ENCODE data around the gene ZNF607.
"Not testable (repeated sequence)": the region's sequence is repeated elsewhere in the genome, so short reads cannot be mapped to it uniquely, and the experiment has no call there.

The ZNF607 gene

DNA sequence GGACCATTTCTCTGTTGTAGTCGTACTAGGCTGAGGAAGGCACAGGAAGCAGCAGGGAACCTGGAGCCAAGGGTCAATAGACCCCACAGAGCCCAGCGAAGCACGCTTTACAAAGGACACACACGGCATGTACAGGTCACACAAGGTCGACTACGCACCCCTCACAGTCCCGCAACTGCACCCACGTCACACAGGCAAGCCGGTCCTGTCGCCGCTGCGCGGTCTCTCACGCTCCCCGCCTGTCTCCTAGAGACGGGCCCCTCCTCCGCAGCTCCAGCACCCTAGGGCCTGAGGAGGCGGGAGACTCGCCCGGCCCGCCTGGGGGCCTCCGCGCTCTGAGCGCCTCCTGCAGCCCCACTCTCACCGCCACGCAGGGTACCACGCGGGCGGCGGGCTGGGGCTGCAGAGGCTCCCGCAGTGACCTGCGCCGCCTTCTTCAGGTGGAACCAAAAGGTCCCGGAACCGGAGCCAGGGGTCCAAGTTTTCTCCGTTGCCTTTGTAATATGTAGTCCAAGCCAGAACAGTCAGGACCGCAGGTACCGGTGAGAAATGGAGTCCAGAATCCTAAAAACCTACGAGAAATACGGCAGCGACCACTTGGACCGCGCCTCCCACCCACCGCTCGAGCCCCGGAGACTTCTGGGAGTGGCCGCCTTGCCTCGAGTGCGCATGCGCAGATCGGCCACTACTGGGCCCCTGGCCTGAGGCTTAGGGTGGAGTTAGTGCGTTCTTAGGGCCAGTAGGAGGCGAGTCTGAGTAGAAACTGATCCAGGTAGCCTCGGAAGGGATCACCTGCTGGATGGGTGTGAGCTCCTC, at the start of gene ZNF607:
ZNF607 (minus strand) TSS at position 651 of the 816 bp plus-strand sequence. CDS start 8,143 bp downstream, outside the sequence.
- H3K36me3 ChIP-seq (ENCODE audit: control insufficient read depth, insufficient read depth, low read length): 0 out of 2 replicates have a peak, but pooled peaks cover 4% of the 10 kb centered on the region
- no peaks in the 10 kb centered on the region for H3K27me3 ChIP-seq (ENCODE audit: control insufficient read depth, insufficient read depth, low read length)
- peak within 1 kb of the TSS; percentile 93 for H3K4me3 ChIP-seq (ENCODE audit: low read depth, low read length)
- peak within 1 kb of the TSS; percentile 57 for H3K9ac ChIP-seq (ENCODE audit: low read depth, low read length)
- H3K4me1 ChIP-seq (ENCODE audit: control insufficient read depth, insufficient read depth, low read length): peaks cover 25% of the 10 kb centered on the region
- no peaks in the 10 kb centered on the region for H3K9me3 ChIP-seq (ENCODE audit: control insufficient read depth, insufficient read depth, low read length)
- peak within 1 kb of the TSS; percentile 81 for H3K27ac ChIP-seq (ENCODE audit: low read depth, low read length)

DNA sequence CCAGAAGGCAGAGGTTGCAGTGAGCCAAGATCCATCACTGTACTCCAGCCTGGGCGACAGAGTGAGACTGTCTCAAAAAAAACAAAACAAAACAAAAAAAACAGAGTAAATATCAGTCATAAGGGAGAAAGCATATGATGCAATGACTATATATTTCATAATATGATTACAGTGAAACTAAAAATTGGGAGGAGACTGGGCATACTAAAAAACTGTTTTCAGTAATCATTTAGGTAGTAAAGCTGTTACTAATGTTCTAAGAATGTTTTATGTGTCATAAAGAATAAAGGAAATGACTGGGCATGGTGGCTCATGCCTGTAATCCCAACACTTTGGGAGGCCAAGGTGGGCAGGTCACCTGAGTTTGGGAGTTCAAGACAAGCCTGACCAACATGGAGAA, 43.9 kb upstream of the ZNF607 start:
- H3K27me3 ChIP-seq (ENCODE audit: control insufficient read depth, insufficient read depth, low read length): no peaks in the 10 kb centered on the region
- H3K27ac ChIP-seq (ENCODE audit: low read depth, low read length): no peak overlapping the region

DNA sequence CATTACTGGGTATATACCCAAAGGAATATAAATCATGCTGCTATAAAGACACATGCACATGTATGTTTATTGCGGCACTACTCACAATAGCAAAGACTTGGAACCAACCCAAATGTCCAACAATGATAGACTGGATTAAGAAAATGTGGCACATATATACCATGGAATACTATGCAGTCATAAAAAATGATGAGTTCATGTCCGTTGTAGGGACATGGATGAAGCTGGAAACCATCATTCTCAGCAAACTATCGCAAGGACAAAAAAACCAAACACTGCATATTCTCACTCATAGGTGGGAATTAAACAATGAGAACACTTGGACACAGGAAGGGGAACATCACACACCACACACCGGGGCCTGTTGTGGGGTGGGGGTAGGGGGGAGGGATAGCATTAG, 38.1 kb upstream of the ZNF607 start:
- H3K27me3 ChIP-seq (ENCODE audit: control insufficient read depth, insufficient read depth, low read length); H3K4me1 ChIP-seq (ENCODE audit: control insufficient read depth, insufficient read depth, low read length); H3K36me3 ChIP-seq (ENCODE audit: control insufficient read depth, insufficient read depth, low read length); H3K27ac ChIP-seq (ENCODE audit: low read depth, low read length); H3K9ac ChIP-seq (ENCODE audit: low read depth, low read length); H3K9me3 ChIP-seq (ENCODE audit: control insufficient read depth, insufficient read depth, low read length); H3K4me3 ChIP-seq (ENCODE audit: low read depth, low read length): not testable (repeated sequence)

More for the DNA sequence above, 43.9 kb upstream of the ZNF607 start:
- H3K9me3 ChIP-seq (ENCODE audit: control insufficient read depth, insufficient read depth, low read length): no peaks in the 10 kb centered on the region
- H3K4me1 ChIP-seq (ENCODE audit: control insufficient read depth, insufficient read depth, low read length): no peaks in the 10 kb centered on the region
- peaks cover 29% of the 10 kb centered on the region for H3K36me3 ChIP-seq (ENCODE audit: control insufficient read depth, insufficient read depth, low read length)
- no peak overlapping the region for H3K9ac ChIP-seq (ENCODE audit: low read depth, low read length)
- H3K4me3 ChIP-seq (ENCODE audit: low read depth, low read length): no peak overlapping the region

DNA sequence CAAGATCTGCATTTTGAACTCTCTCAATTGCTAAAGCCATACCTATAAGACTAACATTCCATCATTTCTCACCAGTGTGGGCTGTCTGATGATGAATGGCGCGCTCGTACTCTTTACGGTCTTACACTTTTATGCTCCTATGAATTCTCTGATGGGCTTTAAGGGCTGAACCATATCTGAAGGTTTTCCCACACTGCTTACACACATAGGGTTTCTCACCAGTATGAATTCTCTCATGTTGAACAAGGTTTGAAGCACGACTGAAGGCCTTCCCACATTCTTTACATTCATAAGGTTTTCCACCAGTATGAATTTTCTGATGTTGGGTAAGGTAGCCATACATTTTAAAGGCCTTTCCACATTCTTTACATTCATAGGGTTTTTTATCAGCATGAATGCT, 18.8 kb upstream of the ZNF607 start:
- Histone ChIP-seq H3K4me3 (ENCODE audit: low read depth, low read length) (no peak overlapping the region), H3K27me3 (ENCODE audit: control insufficient read depth, insufficient read depth, low read length) (no peaks in the 10 kb centered on the region)

DNA sequence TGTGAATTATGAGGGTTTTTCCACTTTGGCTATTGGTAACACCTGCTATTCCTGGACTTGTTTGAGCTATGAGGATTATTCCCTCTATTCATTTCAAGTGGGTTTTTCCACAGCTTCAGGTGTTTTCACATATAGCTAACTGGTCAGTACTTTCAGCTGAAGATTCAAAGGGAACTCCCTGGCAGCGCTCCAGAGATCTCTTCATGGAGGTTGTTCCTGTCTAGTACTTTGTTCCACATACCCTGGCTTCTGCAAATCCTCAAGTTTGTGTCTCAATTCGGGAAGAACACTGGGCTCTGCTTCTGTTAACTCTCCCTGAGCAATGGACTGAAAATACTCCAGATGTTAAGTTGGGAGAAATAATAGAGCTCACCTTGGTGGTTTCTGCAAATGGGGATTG, 5.6 kb upstream of the ZNF607 start:
- Histone ChIP-seq H3K27ac (ENCODE audit: low read depth, low read length) (no peak overlapping the region), H3K9me3 (ENCODE audit: control insufficient read depth, insufficient read depth, low read length) (no peaks in the 10 kb centered on the region), H3K4me3 (ENCODE audit: low read depth, low read length) (no peak overlapping the region), H3K4me1 (ENCODE audit: control insufficient read depth, insufficient read depth, low read length) (no peaks in the 10 kb centered on the region), H3K9ac (ENCODE audit: low read depth, low read length) (no peak overlapping the region), H3K27me3 (ENCODE audit: control insufficient read depth, insufficient read depth, low read length) (no peaks in the 10 kb centered on the region), H3K36me3 (ENCODE audit: control insufficient read depth, insufficient read depth, low read length) (no peaks in the 10 kb centered on the region)

More for the DNA sequence above, 18.8 kb upstream of the ZNF607 start:
- Histone ChIP-seq H3K4me1 (ENCODE audit: control insufficient read depth, insufficient read depth, low read length) (no peaks in the 10 kb centered on the region), H3K36me3 (ENCODE audit: control insufficient read depth, insufficient read depth, low read length) (peaks cover 22% of the 10 kb centered on the region), H3K9me3 (ENCODE audit: control insufficient read depth, insufficient read depth, low read length) (peaks cover 37% of the 10 kb centered on the region), H3K27ac (ENCODE audit: low read depth, low read length) (no peak overlapping the region), H3K9ac (ENCODE audit: low read depth, low read length) (no peak overlapping the region)

DNA sequence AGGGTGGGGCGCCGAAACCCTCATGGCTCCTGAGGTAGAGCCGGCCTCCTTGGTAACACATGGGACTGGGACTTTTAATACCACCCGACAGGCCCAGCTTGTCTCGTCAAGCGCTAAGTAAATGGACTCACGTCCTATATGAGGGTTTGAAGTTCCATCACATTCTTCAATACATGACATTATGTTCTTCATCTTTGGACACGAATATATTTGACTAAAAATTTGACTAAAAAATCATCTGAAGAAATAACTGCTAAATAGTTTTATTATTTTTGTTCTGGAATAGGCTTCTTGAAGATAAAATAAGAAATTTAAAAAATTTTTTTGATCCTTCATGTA, 335 bp upstream of the ZNF607 start:
- Histone ChIP-seq H3K4me3 (ENCODE audit: low read depth, low read length) (peak overlapping the region; percentile 93), H3K27ac (ENCODE audit: low read depth, low read length) (no peak overlapping the region), H3K4me1 (ENCODE audit: control insufficient read depth, insufficient read depth, low read length) (peaks cover 25% of the 10 kb centered on the region), H3K36me3 (ENCODE audit: control insufficient read depth, insufficient read depth, low read length) (no peaks in the 10 kb centered on the region), H3K27me3 (ENCODE audit: control insufficient read depth, insufficient read depth, low read length) (no peaks in the 10 kb centered on the region), H3K9me3 (ENCODE audit: control insufficient read depth, insufficient read depth, low read length) (no peaks in the 10 kb centered on the region), H3K9ac (ENCODE audit: low read depth, low read length) (no peak overlapping the region)

DNA sequence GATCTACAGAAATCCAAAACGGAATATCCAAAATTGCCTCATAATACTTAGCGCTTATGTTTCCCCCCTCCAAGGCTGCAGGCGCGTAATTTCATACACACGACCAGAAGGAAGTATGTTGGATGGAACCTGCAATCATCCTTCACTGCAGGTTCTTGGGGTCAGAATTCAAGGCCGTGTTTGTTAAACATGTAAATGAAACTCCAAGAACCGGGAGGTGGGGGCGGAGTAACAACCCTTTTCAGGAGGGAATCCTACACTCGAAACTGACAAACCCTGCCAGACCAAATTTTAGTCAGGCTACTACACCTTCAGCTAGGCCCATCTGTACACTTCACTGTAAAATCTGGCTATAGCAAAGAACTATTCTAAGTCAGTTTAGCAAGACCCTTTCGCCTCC, 1.3 kb downstream of the ZNF607 start:
- H3K27me3 ChIP-seq (ENCODE audit: control insufficient read depth, insufficient read depth, low read length): no peaks in the 10 kb centered on the region
- H3K4me1 ChIP-seq (ENCODE audit: control insufficient read depth, insufficient read depth, low read length): peaks cover 25% of the 10 kb centered on the region
- no peak overlapping the region for H3K27ac ChIP-seq (ENCODE audit: low read depth, low read length)
- H3K9me3 ChIP-seq (ENCODE audit: control insufficient read depth, insufficient read depth, low read length): no peaks in the 10 kb centered on the region
- H3K4me3 ChIP-seq (ENCODE audit: low read depth, low read length): peak overlapping the region; percentile 93
- H3K9ac ChIP-seq (ENCODE audit: low read depth, low read length): peak overlapping the region; percentile 57; the same call in 1 of the 2 replicates
- H3K36me3 ChIP-seq (ENCODE audit: control insufficient read depth, insufficient read depth, low read length): 0 out of 2 replicates have a peak, but pooled peaks cover 4% of the 10 kb centered on the region

DNA sequence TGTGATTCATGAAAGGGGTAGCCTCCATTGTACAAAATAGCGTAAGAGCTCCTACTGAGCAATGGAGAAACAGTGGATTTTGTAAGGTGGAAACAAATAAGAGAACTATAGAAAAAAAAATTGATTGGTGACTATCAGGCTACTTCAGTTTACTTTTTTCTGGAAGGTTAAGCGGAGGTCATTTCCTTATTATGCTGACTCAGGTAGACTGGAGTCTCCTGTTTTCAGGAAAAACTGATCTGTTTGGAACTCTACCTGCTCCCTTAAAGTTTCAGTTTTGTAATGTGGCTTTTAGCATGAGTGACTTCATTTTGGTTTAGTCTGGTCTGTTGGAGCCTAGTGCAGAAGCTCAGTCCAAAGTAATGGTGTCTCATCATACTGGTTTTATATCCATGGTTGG, 3.4 kb downstream of the ZNF607 start:
- no peaks in the 10 kb centered on the region for H3K9me3 ChIP-seq (ENCODE audit: control insufficient read depth, insufficient read depth, low read length)
- H3K9ac ChIP-seq (ENCODE audit: low read depth, low read length): peak overlapping the region; percentile 7; the same call in 1 of the 2 replicates
- H3K4me3 ChIP-seq (ENCODE audit: low read depth, low read length): peak overlapping the region; percentile 38
- H3K27ac ChIP-seq (ENCODE audit: low read depth, low read length): peak overlapping the region; percentile 43
- peaks cover 12% of the 10 kb centered on the region for H3K36me3 ChIP-seq (ENCODE audit: control insufficient read depth, insufficient read depth, low read length)
- H3K27me3 ChIP-seq (ENCODE audit: control insufficient read depth, insufficient read depth, low read length): no peaks in the 10 kb centered on the region
- H3K4me1 ChIP-seq (ENCODE audit: control insufficient read depth, insufficient read depth, low read length): peaks cover 25% of the 10 kb centered on the region

DNA sequence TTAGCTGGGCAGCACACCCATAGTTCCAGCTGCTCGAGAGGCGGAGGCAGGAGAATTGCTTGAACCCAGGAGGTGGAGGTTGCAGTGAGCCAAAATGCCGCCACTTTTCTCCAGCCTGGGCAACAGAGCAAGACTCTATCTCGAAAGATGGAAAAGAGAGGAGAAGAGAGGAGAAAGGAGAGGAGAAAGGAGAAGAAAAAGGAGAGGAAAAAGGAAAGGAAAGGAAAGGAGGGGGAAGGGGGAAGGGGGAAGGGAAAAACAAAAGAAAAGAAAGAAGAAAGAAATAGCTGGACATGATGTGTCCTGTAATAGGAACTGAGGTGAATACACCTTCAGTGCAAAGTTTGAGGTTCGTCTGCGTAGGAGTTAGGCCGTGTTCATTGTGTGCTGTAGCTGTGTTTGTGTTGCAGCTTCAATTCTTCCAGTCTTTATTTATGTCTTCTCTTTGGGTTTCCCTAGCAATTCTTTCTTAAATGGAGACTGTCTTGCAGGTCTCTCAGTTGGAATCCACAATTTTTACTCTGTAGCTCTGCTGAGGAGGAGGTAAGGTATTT, 13.4 kb downstream of the ZNF607 start:
- Histone ChIP-seq H3K27ac (ENCODE audit: low read depth, low read length) (no peak overlapping the region), H3K27me3 (ENCODE audit: control insufficient read depth, insufficient read depth, low read length) (no peaks in the 10 kb centered on the region), H3K4me3 (ENCODE audit: low read depth, low read length) (no peak overlapping the region), H3K4me1 (ENCODE audit: control insufficient read depth, insufficient read depth, low read length) (no peaks in the 10 kb centered on the region), H3K36me3 (ENCODE audit: control insufficient read depth, insufficient read depth, low read length) (peaks cover 59% of the 10 kb centered on the region), H3K9me3 (ENCODE audit: control insufficient read depth, insufficient read depth, low read length) (no peaks in the 10 kb centered on the region), H3K9ac (ENCODE audit: low read depth, low read length) (no peak overlapping the region)

DNA sequence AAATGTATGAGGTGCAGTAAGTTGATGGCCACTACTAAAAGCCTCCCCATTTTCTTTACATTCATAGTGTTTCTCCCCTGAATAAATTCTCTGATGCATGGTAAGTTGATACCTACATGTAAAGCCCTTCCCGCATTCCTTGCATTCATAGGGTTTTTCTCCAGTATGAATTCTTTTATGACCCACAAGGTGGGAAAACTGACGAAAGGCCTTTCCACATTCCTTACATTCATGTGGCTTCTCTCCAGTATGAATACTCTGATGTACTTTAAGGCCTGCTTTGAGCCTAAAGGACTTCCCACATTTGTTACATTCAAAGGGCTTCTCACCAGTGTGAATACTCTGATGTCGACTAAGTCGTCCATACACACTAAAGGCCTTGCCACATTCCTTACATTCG, 20.5 kb downstream of the ZNF607 start:
- Histone ChIP-seq H3K4me3 (ENCODE audit: low read depth, low read length) (no peak overlapping the region), H3K9ac (ENCODE audit: low read depth, low read length) (no peak overlapping the region), H3K9me3 (ENCODE audit: control insufficient read depth, insufficient read depth, low read length) (peaks cover 19% of the 10 kb centered on the region), H3K36me3 (ENCODE audit: control insufficient read depth, insufficient read depth, low read length) (peaks cover 57% of the 10 kb centered on the region), H3K27ac (ENCODE audit: low read depth, low read length) (no peak overlapping the region), H3K4me1 (ENCODE audit: control insufficient read depth, insufficient read depth, low read length) (peaks cover 6% of the 10 kb centered on the region; the same call in 1 of the 2 replicates), H3K27me3 (ENCODE audit: control insufficient read depth, insufficient read depth, low read length) (peaks cover 5% of the 10 kb centered on the region; the same call in 1 of the 2 replicates)

DNA sequence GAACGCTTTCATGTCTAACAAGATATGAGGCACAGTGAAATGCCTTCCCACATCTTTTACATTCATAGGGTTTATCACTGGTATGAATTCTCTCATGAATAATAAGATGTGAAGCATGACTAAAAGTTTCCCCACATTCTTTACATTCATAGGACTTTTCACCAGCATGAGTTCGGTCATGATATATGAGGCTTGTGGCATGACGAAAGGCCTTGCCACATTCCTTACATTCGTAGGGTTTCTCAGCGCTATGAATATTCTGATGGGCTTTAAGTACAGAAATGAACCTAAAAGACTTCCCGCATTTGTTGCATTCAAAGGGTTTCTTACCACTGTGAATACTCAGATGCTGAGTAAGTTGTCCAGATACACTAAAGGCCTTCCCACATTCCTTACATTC, 21.3 kb downstream of the ZNF607 start:
- peaks cover 19% of the 10 kb centered on the region for H3K9me3 ChIP-seq (ENCODE audit: control insufficient read depth, insufficient read depth, low read length)
- no peak overlapping the region for H3K9ac ChIP-seq (ENCODE audit: low read depth, low read length)
- H3K27ac ChIP-seq (ENCODE audit: low read depth, low read length): no peak overlapping the region
- no peak overlapping the region for H3K4me3 ChIP-seq (ENCODE audit: low read depth, low read length)
- peaks cover 6% of the 10 kb centered on the region; the same call in 1 of the 2 replicates for H3K4me1 ChIP-seq (ENCODE audit: control insufficient read depth, insufficient read depth, low read length)
- H3K27me3 ChIP-seq (ENCODE audit: control insufficient read depth, insufficient read depth, low read length): peaks cover 14% of the 10 kb centered on the region
- H3K36me3 ChIP-seq (ENCODE audit: control insufficient read depth, insufficient read depth, low read length): peaks cover 51% of the 10 kb centered on the region

Data from HUES48 (cell line).